HG03342 (cell line): ENCODE results near the gene SEC11C.

Experiments
- ATAC-seq: cut with Tn5 transposase; IDR thresholded peaks from one replicate; pipeline ENCODE4 v1.9.1; 2021; ENCODE audit warnings: mild to moderate bottlenecking, moderate library complexity; ENCODE audit not compliant: unreplicated experiment

The SEC11C gene

DNA sequence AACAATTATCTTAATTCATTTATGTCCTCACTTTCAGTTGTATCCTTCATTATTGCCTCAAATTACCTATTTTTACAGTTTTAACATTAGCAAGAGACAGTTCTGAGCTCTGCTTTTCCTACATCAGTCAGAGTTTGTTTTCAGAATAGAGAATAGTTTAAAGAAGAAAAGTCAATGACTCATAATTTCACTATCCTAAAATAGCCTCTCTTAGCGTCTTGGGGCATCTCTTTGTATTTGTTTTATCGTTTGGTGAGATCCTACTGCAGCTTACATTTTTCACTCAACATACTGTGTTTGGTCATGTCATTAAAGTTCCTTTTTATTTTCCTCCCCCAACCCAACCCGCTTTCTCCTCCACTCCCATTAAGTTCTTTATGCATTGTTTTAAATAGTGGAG lies 3.8 kb downstream of the SEC11C start:
- no peak for ATAC-seq

DNA sequence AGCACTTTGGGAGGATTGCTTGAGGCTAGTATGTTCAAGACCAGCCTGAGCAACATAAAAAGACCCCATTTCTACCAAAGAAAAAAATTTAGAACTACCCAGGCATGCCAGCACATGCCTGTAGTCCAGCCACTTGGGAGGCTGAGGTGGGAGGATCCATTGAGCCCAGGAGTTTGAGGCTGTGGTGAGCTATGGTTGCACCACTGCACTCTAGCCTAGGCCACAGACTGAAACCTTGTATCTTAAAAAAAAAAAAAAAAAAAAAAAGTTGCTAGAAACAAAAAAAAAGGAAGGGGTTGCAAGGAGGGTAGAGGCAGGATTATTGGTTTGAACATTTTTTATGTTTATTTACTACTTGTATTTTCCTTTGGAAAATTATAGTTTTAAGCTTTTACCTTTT lies 4.8 kb downstream of the SEC11C start:
- ATAC-seq = no peak

DNA sequence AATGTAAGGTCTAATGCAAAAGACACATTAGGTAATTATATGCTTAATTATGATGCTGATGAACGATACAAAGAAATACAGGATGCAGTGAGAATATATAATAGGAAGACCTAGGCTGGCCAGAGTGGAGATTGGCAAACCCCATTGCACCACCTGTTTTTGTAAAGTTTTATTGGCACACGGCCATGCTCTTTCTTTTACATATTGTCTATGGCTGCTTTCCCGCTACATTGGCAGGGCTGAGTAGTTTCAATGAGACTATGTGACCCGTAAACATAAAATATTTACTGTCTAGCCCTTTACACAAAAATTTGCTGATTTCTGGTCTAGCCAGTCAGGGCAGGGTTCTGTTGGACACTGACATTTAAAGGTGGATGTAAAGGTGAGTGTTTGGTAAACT lies 5.4 kb downstream of the SEC11C start:
- no peak for ATAC-seq

DNA sequence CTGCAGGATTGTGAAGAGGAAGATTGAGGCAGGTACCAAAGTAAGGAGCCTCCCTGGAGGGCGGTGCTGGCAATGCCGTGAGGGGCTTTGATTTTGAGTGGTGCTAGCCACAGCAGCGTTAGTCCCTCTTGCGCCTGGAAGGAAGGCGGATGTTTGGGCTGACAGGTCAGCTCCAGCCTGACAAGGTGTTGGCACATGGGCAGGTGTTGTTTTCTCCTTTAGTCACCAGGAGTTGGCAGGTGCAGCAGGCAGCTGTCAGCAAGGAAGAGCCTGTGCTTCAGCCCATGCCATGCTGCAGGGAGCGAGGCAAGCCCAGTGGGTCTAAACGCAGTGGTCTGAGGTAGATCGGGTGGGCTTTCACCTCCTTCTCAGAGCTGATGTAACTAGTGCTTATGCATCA lies 8.5 kb downstream of the SEC11C start:
- ATAC-seq = no peak

DNA sequence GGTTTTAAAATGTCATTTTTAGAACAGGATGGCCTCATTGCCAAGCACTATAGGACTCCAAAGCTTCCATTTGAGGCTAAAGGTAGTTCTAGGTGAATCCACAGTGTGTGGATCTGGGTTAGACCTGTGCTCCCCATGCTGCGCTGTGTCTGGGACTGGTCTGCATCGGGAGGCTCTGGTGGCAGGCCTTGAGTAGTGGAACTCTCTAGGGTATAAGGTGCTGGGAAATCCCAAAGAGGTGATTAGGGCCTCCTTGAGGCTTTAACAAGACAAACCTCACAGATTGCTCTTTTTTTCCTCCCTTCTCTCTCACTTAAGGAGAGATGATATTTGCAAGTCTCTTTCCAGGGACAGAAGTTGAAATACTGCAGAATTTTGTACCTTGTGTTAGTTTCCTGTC lies 9.3 kb downstream of the SEC11C start:
- ATAC-seq = no peak

DNA sequence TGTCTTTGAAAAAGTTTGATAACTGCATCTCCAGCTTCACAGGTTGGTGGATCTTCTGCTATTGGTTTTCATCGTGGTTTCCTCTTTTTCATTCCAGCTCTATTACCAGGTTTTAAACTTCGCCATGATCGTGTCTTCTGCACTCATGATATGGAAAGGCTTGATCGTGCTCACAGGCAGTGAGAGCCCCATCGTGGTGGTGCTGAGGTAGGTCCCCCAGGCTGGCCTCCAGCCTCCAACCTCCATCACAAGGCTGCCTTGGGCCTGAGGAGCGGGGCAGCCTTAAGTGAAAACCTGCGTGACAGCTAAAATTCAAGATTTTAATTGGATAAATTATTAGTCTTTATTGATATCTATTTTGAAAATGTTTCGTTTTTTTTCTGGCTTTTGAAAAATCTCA lies 9.7 kb downstream of the SEC11C start:
- no peak for ATAC-seq

DNA sequence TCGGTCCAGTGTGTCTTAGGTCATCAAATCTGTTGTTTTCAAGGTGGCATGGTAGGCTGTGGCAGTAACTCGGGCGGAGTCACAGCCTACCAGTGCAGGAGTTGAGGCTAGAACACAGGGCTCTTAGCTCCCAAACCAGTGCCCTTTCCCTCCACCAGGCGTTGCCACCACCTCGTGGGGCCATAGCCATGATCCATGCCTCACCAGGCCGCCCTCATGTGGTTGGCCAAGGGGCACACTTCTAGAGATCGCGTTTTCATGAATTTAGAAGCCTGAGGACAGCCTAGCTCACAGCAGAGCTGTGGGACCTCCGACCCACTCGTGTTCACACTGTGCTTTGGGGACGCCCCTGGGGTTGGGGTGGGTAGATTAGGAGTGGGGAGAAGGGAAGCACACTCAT lies 10.6 kb downstream of the SEC11C start:
- ATAC-seq = no peak

DNA sequence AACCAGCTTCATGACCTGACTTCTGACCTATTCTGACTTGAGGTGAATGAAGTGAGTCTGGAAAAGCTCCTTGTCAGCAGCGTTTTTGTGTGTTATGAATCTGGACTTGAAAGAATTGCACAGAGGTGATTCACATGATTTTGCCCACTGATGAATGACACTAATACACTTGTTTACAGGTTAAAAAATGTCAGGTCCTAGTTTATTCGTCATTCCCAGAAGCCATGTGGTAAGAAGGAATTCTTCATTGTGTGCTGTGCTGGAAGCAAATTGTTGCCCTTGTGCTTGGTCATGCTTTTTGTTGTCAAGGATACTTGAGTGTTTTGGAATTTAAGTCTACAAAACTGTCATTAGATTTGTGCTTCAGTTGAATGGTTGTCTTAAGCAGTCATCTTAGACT lies 15.5 kb downstream of the SEC11C start:
- ATAC-seq = no peak

DNA sequence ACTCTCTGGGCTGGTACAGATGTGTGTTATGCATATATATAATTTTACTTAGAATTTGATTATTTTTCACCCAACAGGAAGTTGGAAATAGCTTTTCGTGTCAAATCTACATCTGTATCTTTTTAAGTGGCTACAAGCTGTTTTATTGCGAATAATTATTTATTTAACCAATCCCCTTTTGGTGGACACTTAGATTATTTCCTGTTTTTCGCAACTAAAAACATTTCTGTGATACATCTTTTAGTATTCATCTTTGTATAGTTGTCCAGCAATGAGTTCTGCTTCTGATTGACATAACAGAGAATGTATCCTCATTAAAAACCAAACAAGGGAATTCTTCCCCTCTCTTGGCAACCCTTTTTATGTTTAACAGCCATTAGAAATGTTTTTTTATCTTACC lies 16.6 kb downstream of the SEC11C start:
- no peak for ATAC-seq

DNA sequence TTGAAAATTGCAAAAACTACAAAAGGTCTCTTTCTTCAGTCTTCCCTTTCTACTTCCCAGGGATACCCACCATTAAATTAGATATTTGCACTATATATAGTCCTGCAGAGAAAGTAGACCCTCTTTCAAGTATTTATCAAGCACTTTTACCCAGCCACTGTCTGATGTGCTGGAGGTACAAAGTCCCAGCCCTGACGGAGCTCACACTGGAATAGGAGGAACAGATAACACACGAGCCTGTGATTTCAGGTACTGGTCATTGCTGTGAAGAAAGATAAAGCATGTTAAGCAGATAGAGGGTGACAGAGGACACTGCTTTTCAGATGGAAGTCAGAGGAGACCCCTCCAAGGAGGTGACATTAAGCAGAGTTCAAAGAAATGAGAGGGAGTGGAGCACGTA lies 19.6 kb downstream of the SEC11C start:
- ATAC-seq = no peak

DNA sequence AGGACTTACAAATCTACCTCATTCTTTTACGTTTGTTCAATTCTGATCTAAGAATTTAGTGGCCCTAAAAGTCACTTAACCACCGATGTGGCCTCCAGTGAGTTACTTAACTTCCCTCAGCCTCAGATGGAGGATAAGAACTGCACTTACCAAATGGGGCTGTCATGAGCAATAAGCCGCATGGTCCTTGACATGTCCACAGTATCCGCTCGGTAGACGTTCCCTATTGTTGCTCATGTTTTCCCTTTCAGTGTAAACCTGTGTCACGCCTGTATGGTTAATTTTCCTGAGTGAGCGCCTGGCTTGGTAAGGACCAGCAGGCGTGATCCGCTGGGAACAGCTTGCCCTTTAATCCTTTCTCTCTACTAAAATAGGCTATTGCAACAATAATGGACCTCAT lies 20.3 kb downstream of the SEC11C start:
- no peak for ATAC-seq

DNA sequence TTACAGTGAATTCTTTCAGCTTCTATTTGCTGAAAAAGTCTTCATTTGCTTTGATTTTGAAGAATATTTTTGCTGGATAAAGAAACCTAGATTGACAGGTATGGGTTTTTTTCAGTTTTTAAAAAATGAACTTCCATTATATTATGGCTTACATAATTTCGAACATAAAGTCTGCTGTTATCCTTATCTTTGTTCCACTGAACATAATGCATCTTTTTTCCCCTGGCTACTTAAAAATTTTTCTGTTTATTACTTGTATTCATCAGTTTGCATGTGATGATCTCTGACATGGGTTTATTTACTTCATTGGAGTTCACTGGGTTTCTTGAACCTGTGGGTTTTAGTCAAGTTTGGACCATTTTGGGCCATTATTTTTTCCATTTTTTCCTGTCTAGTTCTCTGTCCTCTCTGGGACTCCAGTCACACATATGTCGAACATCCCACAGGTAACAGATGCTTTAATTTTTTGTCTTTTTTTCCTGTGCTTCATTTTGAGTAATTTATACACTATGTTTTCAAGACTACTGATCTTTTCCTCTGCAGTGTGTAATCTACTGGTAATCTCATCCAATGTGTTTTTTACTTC lies 33.1 kb downstream of the SEC11C start:
- no peak for ATAC-seq

DNA sequence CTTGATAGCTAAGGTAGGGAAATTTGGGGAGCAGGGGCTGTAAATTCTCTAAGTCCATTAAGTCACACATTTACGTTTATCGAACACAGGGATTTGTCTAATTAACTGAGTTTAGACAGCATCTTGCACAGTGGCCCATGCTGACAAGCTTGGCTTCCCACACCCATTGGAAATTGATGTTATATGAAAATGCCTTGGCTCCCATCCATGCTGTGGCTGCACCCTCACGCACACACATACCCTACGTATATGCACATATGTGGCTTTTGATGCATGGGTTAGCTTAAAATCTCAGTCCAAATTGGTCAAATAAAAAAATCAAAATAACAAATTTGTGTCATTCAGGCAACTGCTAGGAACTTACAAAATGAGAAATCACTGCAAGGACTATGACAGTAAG lies 37.8 kb downstream of the SEC11C start:
- ATAC-seq = no peak

DNA sequence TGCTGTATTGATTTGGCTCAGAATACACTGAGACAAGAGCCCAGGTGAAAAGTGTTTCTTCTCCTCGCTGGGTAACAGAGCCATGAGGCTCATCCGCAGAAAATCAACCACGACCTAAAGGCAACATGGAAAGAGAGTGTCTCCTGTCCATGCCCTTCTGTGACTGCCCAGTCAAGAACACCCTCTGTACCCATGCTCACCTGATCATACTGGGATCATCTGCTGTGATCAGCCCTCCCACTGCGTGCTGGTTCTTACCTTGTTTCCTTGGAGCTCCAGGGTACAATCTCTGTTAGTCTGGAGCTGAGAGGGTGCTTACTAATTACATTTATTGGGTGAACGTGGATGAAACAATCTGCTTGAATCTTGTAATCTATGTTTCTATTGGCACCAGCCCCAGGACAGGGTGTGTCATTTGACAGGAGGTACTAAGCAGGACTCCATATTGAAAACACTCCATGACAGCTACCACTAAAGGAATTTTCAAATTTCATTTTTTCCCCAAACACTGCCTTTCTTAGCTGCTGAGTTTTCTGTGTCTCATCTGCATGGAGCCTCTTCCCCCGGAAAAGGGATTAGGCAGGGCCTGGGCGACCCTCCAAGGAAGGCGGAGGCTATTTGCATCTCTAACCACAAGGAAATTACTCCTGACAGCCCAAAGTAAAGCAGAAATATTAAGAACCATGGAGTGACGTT lies 40.6 kb downstream of the SEC11C start:
- no peak for ATAC-seq

DNA sequence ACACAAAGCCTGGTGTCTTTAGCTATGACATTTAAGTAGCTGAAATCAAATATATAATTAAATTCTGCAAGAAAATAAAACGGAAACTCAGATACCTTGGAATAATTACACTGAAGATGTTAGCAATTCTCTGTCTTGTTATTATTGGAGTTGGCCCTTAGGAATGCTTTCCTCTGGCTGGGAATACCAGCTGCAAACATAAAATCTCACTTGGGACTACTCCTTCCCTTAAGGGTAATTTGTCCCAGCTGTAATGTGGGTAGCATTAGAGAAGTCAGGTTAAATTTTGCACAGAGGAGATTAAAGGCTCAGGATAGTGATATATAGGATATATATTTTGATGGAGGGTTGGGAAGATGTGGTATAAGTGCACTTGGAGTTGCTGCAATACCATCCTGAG lies 43.0 kb downstream of the SEC11C start:
- no peak for ATAC-seq

DNA sequence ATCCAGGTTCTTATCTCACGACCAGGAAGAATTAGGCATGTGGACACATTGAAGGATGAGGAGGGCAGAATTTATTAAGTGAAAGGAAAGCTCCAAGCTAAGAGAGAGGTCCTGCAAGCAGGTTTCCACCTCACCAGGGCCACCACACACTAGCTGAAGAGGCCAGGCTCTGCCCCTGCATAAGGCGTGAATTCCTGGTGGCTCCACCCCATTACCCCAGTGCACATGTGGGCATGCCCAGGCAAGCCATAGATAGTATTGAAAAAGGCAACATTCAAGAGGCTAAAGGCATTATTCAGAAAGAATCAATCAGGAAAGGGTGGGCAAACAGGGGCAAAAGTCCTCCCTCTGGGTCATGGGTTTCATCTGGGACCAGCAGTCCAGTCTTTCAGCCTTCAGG lies 49.3 kb downstream of the SEC11C start:
- ATAC-seq = no peak

DNA sequence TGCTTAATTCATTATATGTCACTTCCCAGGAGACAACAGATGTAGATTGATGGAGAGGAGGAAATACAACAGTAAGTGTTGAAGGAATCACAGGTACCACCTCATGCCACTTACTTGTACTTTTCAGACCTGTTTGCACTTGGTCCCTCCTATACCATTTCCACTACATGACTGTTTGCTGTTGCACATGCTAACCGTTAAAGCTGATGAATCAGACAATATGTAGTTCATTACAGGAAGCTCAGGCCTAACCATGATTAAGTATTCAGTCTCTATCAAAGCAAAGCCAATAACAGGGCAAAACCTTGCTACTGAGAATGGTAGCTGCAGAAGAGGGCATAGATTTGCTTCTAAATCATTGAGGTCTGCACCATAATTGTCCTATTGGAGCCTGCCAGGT lies 50.1 kb downstream of the SEC11C start:
- ATAC-seq = no peak

DNA sequence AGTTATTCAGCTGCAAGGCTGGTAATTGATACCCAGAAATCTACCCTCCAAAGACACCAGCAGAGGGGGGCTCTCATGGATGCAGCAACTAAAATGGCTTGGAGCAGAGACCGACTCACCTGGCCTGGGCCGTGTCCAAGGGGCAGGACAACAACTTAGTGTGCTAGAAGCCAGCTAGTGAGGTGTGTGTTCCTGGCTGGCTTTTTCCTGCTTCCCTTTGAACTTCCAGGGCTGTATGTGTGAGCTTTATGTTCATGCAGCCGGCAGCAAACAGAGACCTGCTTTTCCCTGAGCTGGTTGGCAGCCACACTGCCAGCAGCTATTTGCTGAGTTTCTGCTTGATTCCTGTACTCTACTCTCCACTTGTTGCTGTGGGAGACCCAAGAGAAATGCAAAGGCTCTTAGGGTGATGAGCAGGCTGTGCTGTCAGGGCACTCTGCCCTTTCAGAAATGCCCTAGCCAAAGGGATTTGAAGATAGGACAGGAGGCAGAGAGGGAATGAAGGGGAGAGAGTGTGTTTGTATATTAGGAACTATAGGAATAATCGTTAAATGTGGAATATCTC lies 56.6 kb downstream of the SEC11C start:
- no peak for ATAC-seq

DNA sequence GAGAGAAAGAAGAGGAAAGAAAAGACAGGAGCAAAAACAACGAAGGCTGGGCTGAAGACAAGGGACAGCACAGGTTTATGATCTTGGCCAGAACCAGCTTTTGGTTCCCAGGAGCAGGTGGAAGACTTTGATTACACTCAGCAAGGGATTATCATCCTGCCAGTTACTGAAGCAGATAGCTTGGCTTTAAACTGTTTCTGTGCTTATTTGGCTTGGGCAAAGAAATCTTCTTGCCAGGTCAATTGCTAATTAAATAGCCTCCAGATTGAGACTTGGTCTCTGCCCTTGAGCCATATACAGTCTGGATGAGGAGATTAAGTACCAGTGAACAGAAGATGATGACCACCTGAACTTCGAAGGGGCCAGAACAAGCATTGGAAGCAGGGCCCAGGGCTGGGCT lies 58.0 kb downstream of the SEC11C start:
- no peak for ATAC-seq

DNA sequence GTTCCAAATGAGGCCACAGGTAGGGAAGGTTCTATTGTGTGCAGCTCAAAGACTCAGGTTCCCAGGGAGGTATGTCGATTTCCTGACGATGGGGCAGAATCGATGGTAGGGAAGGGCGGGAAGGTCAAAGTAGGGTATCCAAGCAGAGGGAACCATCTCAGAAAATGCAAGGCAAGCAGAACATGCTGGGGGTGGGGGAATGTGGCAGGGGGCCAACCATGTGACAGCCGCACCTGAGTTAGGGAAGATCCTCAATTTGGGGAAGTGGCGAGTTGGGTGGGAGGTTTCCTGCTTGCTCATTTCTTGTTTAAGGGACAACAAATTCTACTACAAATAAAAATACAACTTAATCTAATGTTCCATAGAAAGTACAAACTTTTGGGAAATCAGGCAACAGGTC lies 58.5 kb downstream of the SEC11C start:
- ATAC-seq = no peak

DNA sequence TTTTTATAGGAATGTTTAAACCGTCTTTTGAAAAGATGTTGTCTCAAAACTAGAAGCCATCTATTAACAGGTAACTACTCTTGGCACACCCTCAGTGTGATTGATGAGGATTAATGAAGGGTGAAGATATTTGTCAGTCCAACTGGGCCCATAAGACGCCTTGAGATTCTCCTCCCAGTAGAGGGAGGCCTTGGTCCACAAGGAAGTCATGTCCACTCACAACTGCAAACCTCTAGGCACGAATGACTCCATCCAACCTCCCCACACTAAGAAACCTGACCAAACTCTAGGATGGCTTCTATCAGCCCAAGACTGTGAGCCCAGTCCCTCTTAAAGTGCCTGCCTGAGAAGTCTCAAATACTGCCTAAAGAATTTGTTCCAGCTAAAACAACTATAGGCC lies 61.1 kb downstream of the SEC11C start:
- ATAC-seq = no peak

DNA sequence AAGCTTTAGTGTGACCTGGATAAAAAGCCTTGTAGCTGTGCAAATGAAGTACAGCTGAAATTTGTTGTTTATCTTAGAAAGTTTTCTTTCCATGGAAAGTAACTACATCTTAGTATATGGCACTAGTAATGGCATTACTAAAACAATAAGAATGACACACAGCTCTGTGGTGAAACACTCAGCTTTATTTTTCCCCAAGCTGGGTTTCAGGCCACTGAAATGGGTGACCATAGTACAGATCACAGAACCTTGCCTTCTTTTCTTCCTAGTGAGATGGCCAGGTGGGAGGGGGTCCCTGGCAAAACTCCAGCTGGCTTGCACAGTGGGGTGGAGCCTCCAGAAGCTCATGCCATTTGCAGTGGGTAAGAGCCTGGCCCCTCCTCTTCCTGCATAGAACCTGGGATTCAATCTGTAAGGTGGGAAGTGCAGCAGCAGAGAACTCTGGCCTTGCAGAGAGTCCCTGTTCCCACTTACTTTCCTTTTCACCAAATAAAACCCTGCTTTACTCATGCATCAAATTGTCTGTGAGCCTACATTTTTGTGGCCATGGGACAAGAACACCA lies 62.7 kb downstream of the SEC11C start:
- ATAC-seq = no peak

DNA sequence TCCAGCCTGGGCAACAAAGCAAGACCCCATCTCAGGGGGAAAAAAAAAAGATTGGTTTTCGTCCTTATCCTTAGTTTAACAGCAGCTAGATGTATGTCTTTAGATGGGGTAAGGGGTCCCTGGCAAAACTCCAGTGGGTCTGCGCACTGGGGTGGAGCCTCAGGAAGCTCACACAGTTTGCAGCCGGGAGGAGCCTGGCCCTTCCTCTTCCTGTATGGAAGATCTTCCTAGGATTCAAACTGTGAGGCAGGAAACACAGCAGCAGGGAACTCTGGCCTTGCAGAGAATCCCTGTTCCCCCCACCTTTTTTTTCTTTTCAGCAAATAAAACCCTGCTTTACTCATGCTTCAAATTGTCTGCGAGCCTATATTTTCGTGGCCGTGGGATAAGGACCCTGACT lies 67.8 kb downstream of the SEC11C start:
- ATAC-seq = no peak
